Measurements from ENCODE around the gene KRTAP10-6. TPM values are rescaled to one million over a fixed set of nuclear protein-coding genes. Genes with fewer than 3 reads are reported as not detected.

Gene KRTAP10-6
- total RNA-seq, 6 experiments from 2014 or later = not detected

- no peak for ATAC-seq
- H3K36me3 ChIP-seq = no peaks in the 10 kb centered on the region
- H3K27ac ChIP-seq = no peak overlapping the region
- no peak for TF ChIP-seq POLR2A (IDR thresholded peaks at IDR 0.05)
- TF ChIP-seq, protein P1, sequence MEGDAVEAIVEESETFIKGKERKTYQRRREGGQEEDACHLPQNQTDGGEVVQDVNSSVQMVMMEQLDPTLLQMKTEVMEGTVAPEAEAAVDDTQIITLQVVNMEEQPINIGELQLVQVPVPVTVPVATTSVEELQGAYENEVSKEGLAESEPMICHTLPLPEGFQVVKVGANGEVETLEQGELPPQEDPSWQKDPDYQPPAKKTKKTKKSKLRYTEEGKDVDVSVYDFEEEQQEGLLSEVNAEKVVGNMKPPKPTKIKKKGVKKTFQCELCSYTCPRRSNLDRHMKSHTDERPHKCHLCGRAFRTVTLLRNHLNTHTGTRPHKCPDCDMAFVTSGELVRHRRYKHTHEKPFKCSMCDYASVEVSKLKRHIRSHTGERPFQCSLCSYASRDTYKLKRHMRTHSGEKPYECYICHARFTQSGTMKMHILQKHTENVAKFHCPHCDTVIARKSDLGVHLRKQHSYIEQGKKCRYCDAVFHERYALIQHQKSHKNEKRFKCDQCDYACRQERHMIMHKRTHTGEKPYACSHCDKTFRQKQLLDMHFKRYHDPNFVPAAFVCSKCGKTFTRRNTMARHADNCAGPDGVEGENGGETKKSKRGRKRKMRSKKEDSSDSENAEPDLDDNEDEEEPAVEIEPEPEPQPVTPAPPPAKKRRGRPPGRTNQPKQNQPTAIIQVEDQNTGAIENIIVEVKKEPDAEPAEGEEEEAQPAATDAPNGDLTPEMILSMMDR (IDR thresholded peaks at IDR 0.05) = no peak
- intact Hi-C loops (cut with DNase I) = no loop called here
- H3K4me1 ChIP-seq = peaks cover 0 to 8% (median 0%) of the 10 kb centered on the region in 4 donors
- DNase-seq = no peak
- WGBS (ENCODE audit: insufficient coverage, low coverage, low lambda C conversion rate, missing lambda C conversion rate) = 60% methylated on average over 1 of the region's 24 CpGs
- no peak overlapping the region for H3K4me3 ChIP-seq
- H3K27me3 ChIP-seq = no peaks in the 10 kb centered on the region
- no peaks in the 10 kb centered on the region for H3K9me3 ChIP-seq
These were observed 2.6 kb downstream of the KRTAP10-6 start for GRCh38 chr21:44589586-44590305.

- 89% methylated on average over 2 of the region's 2 CpGs for WGBS (ENCODE audit: insufficient coverage, low coverage, low lambda C conversion rate, missing lambda C conversion rate)
- no peaks in the 10 kb centered on the region for H3K9me3 ChIP-seq
- no peaks in the 10 kb centered on the region for H3K27me3 ChIP-seq
- no peak overlapping the region for H3K4me3 ChIP-seq
- peaks cover 0 to 8% (median 0%) of the 10 kb centered on the region in 4 donors for H3K4me1 ChIP-seq
- intact Hi-C loops (cut with DNase I) = no loop called here
- no peak for ATAC-seq
- no peaks in the 10 kb centered on the region for H3K36me3 ChIP-seq
- no peak for DNase-seq
- TF ChIP-seq, protein P1 (IDR thresholded peaks at IDR 0.05) = no peak
- no peak for TF ChIP-seq POLR2A (IDR thresholded peaks at IDR 0.05)
- no peak overlapping the region for H3K27ac ChIP-seq
These were observed 3.2 kb downstream of the KRTAP10-6 start for GRCh38 chr21:44589094-44589493.

- Histone ChIP-seq H3K27me3 (no peaks in the 10 kb centered on the region), H3K4me1 (no peaks in the 10 kb centered on the region), H3K9me3 (peaks cover 0 to 5% (median 0%) of the 10 kb centered on the region in 4 donors), H3K36me3 (no peaks in the 10 kb centered on the region), H3K27ac (no peak overlapping the region), H3K4me3 (no peak overlapping the region)
- no peak for DNase-seq
- TF ChIP-seq, protein P1 (IDR thresholded peaks at IDR 0.05) = no peak
- no peak for TF ChIP-seq POLR2A (IDR thresholded peaks at IDR 0.05)
- intact Hi-C loops (cut with DNase I) = no loop called here
- WGBS (ENCODE audit: insufficient coverage, low coverage, low lambda C conversion rate, missing lambda C conversion rate) = no CpG with 5 or more reads among the region's 3 CpGs
- no peak for ATAC-seq
These were observed 6.4 kb downstream of the KRTAP10-6 start for GRCh38 chr21:44585892-44586291.

- no peaks in the 10 kb centered on the region for H3K4me1 ChIP-seq
- H3K36me3 ChIP-seq = no peaks in the 10 kb centered on the region
- TF ChIP-seq, protein P1 (IDR thresholded peaks at IDR 0.05) = no peak
- no peak for TF ChIP-seq POLR2A (IDR thresholded peaks at IDR 0.05)
- intact Hi-C loops (cut with DNase I) = no loop called here
- no peak overlapping the region for H3K27ac ChIP-seq
- H3K9me3 ChIP-seq = peaks cover 0 to 5% (median 0%) of the 10 kb centered on the region in 4 donors
- no peak for ATAC-seq
- 62% methylated on average over 5 of the region's 6 CpGs for WGBS (ENCODE audit: insufficient coverage, low coverage, low lambda C conversion rate, missing lambda C conversion rate)
- DNase-seq = no peak
- no peak overlapping the region for H3K4me3 ChIP-seq
- no peaks in the 10 kb centered on the region for H3K27me3 ChIP-seq
These were observed 8.5 kb downstream of the KRTAP10-6 start for GRCh38 chr21:44583800-44584147.

Data from right lobe of liver (tissue), 6 donors.